ENCODE data around the gene DNAJB12.
A peak's percentile ranks its signal among the peaks of the same experiment; 100 is the strongest.

Gene DNAJB12

DNA sequence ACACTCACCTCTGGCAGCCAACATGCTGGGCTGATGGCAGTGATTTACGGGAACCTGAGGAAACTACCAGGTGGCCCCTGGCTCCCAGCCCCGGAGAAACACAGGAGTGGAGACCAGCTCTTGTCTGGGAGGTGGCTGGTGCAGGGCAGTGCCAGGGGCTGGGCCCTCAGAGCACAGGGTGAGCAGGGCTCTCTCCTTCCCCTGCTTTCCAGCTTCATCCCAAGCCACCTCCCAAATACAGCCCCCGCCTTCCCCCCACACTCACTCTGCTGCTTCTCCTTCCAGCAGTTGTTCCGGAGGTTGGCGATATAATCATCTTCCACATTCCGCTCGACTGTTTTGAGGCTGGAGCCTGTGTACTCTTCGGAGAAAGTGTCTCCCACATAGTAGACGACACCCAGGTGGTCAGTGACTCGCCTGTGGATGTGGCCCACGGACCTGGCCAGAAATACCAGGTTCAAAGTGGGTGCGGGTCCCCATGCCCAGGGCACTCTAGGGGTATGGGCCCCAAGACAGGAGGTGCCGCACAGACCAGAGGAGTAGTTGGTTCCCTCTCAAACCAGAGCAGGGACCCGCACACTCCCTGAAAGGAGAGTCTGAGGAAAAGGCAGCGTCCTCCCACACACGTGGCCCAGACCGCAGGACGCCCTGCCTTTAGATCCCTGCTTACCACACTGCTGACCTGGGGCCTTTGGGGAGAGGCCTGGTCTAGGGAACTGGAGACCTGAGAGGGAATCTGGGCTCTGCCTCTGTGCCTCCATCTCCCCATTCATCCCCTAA is 18.3 kb downstream of the DNAJB12 start:
- Histone ChIP-seq H3K36me3 (ENCODE audit: insufficient read depth, low read length) (peaks cover 47% of the 10 kb centered on the region), H3K9ac (ENCODE audit: low read length) (no peak overlapping the region)

DNA sequence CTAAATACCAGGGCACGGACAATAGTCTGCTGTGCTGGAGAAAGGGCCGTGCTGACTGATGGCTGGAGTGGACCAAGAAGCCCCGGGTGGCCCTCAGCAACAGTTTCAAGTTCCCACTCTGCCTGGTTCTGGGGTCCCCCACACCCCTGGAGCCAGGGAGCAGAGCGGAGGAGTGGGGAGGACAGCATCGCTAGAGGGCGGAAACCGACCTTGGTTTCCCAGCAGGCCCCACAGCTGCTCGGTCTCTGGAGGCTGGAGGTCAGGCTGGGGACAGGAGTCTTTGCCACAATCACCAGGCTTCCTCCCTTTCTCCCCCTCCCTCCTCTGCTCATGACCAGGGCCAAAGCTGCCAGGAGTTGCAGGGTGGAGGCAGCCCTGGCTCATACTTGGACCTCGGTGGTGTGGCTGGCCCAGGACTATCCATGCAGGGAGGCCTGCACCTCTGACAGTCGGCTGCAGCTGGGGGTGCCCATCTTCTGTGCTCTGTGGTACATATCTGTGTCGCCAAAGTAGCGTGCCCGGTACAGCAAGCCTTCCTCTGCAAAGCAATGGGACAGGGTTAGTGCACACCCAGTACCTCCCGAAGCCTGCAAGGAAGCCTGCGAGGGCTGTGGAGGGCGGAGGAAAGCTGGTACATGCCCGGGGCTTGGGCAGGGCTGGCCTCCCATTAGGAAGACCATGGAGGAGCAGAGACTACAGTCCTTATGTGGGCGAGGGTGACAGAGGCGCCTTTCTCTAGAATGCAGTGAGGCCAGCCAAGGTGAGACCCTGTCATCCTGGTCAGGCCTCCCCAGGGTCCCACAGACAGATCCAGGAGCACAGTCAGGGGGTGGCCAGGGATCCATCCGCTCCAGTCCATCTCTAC is 19.1 kb downstream of the DNAJB12 start:
- peaks cover 41% of the 10 kb centered on the region for H3K36me3 ChIP-seq (ENCODE audit: insufficient read depth, low read length)

More for the DNA sequence above, 18.3 kb downstream of the DNAJB12 start:
- Histone ChIP-seq H3K27me3 (ENCODE audit: control insufficient read depth in 1 of 2, insufficient read depth in 2 of 2, low read length in 2 of 2) (no peaks in the 10 kb centered on the region), H3K4me3 (ENCODE audit: low read depth in 1 of 2, low read length in 2 of 2) (no peak overlapping the region), H3K27ac (ENCODE audit: low read depth, low read length) (peak overlapping the region; percentile 52), H3K9me3 (ENCODE audit: low read length) (no peaks in the 10 kb centered on the region), H3K4me1 (ENCODE audit: insufficient read depth, low read length) (peaks cover 42% of the 10 kb centered on the region)

DNA sequence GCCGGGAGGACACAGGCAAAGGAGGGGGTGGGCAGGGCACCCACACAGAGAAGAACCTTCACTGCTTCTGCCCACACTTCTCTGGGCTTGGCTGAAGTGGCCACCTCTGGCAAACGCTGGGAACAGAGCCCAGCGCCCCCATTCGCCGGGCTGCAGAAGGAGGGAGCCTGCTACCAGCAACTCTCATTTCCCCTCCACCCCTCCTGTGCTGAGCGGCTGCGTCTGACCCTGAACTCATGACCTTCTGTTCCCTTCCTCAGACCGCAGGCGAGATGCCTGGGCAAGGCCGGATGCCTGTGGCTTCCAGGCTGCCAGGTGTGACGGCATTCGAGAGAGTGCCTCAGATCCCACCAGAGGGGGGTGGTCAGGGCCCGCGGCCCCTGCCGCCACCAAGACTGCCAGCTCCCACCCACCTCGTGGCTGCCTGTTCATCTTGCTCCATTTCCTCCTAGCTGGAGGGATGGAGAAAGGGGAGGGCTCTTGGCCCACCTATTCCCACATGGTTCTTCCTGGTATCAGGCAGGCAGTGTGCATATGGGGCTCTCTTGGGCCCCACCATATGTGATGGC is 19.8 kb downstream of the DNAJB12 start:
- Histone ChIP-seq H3K4me1 (ENCODE audit: insufficient read depth, low read length) (peaks cover 46% of the 10 kb centered on the region), H3K36me3 (ENCODE audit: insufficient read depth, low read length) (peaks cover 35% of the 10 kb centered on the region), H3K27ac (ENCODE audit: low read depth, low read length) (peak overlapping the region; percentile 56), H3K9me3 (ENCODE audit: low read length) (no peaks in the 10 kb centered on the region), H3K9ac (ENCODE audit: low read length) (no peak overlapping the region), H3K27me3 (ENCODE audit: control insufficient read depth in 1 of 2, insufficient read depth in 2 of 2, low read length in 2 of 2) (no peaks in the 10 kb centered on the region), H3K4me3 (ENCODE audit: low read depth in 1 of 2, low read length in 2 of 2) (no peak overlapping the region)

More for the DNA sequence above, 19.1 kb downstream of the DNAJB12 start:
- Histone ChIP-seq H3K4me1 (ENCODE audit: insufficient read depth, low read length) (peaks cover 46% of the 10 kb centered on the region), H3K9ac (ENCODE audit: low read length) (no peak overlapping the region), H3K9me3 (ENCODE audit: low read length) (no peaks in the 10 kb centered on the region), H3K27ac (ENCODE audit: low read depth, low read length) (peak overlapping the region; percentile 42), H3K27me3 (ENCODE audit: control insufficient read depth in 1 of 2, insufficient read depth in 2 of 2, low read length in 2 of 2) (no peaks in the 10 kb centered on the region), H3K4me3 (ENCODE audit: low read depth in 1 of 2, low read length in 2 of 2) (no peak overlapping the region)

DNA sequence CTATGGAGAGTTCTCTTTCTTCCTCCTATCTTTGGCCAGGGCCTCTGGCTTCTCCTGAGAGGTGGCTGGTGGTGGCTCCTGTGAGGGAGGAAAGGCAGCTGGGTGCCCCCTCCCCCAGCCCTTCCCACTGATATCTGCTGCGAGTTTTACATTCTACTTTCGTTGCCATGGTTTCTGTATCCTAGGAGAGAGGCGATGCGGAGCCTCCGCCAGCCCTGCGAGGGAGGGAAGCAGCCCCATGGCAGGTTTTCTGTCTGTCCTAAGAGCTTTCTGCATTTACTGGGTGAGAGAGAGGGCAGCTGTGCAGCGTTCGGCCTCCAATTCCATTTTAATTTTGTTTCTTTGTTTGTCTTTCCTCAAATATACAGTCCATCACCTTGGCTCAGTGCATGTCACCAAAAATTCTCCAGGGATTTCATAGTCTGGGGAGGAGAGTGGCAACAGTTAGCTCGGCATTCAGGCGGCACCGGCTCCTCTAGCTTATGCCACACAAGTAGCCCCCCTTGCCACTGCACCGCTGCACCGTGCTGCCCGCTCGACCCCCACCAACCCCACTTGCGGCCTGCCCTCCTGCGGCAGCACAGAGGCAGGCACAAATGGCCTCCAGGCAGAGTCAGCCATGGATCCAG is 20.4 kb downstream of the DNAJB12 start:
- H3K9me3 ChIP-seq (ENCODE audit: low read length) = no peaks in the 10 kb centered on the region
- H3K4me1 ChIP-seq (ENCODE audit: insufficient read depth, low read length) = peaks cover 46% of the 10 kb centered on the region
- H3K36me3 ChIP-seq (ENCODE audit: insufficient read depth, low read length) = peaks cover 35% of the 10 kb centered on the region
- no peaks in the 10 kb centered on the region for H3K27me3 ChIP-seq (ENCODE audit: control insufficient read depth in 1 of 2, insufficient read depth in 2 of 2, low read length in 2 of 2)
- no peak overlapping the region for H3K9ac ChIP-seq (ENCODE audit: low read length)
- peak overlapping the region; percentile 56 for H3K27ac ChIP-seq (ENCODE audit: low read depth, low read length)
- H3K4me3 ChIP-seq (ENCODE audit: low read depth in 1 of 2, low read length in 2 of 2) = no peak overlapping the region

DNA sequence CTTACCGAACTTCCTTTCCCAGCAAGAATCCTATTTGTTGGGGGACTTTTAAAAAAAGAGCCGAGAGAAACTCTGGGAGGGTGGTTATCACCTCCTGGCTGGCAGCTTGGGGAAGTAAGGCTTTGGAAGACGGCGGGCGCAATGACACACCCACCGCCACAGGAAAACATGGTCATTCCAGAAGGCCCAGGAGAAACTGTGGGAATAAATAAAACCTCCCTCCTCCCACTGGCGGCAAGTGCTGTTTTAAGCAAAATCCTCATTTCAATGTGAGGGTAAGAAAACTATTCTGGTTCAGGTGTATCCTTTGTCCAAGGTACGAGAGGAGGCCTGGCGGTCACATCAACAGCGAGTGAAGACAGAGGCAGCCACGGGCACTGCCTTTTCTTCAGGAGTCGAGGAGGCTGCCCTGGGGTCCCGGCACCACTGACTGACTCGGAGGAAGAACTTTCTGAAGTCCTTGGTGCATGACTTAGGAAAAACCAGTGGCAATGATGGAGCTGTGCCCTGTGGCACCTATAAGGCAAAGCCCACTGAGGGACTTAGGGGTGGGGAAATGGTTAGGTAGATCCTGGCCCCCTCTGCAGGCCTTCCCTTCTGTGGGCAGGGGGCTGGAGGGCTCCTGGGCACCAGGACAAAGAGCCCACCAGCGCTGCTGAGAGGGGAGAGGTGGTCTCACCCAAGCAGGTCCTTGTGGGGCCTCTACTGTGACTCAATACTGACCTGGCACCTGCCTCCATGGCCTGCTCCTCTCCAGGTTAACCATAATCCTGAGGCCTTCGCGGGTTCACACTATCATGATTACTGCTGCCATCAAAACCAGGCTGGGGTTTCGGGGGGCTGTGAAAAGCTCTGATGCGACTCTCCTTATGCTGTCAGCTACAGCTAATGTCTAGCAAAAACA is 21.4 kb downstream of the DNAJB12 start:
- H3K4me1 ChIP-seq (ENCODE audit: insufficient read depth, low read length) = peaks cover 49% of the 10 kb centered on the region
- H3K27ac ChIP-seq (ENCODE audit: low read depth, low read length) = no peak overlapping the region
- no peak overlapping the region for H3K9ac ChIP-seq (ENCODE audit: low read length)
- no peaks in the 10 kb centered on the region for H3K9me3 ChIP-seq (ENCODE audit: low read length)
- H3K4me3 ChIP-seq (ENCODE audit: low read depth in 1 of 2, low read length in 2 of 2) = no peak overlapping the region
- peaks cover 34% of the 10 kb centered on the region for H3K36me3 ChIP-seq (ENCODE audit: insufficient read depth, low read length)
- H3K27me3 ChIP-seq (ENCODE audit: control insufficient read depth in 1 of 2, insufficient read depth in 2 of 2, low read length in 2 of 2) = no peaks in the 10 kb centered on the region

DNA sequence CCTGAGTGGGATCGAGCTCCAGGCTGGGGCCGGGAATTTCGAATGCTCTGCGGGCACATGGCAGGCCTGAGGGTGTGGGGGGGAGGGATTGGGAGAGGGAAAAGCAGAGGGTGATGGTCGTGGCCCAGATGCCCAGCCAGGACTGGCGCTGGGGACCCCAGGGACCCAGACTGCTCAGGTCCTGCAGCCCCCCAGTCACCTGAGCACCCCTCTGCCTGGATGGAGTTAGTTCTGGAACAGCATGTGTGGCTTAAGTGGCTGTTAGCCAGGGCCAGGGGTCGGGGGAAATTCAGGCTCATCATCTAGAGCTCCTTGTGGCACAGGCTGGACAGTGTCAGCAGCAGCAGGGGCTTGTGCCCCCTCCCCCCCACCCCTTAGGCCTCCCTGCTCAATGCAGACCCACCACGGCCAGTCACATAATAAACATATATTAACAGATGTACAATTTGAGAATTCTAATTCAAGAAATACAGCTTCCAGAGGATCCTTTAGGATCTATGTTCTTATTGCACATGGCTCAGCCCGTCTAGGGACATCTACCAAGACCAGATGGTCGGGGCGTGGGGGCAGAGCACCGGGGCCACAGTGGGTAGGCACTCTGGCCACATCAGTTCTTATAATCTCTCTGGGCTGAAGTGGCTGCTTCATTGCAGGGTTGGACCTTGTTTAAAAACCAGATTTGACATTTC is 22.2 kb downstream of the DNAJB12 start:
- Histone ChIP-seq H3K9me3 (ENCODE audit: low read length) (no peaks in the 10 kb centered on the region), H3K27me3 (ENCODE audit: control insufficient read depth in 1 of 2, insufficient read depth in 2 of 2, low read length in 2 of 2) (no peaks in the 10 kb centered on the region), H3K36me3 (ENCODE audit: insufficient read depth, low read length) (peaks cover 26% of the 10 kb centered on the region), H3K27ac (ENCODE audit: low read depth, low read length) (no peak overlapping the region), H3K9ac (ENCODE audit: low read length) (no peak overlapping the region), H3K4me3 (ENCODE audit: low read depth in 1 of 2, low read length in 2 of 2) (no peak overlapping the region), H3K4me1 (ENCODE audit: insufficient read depth, low read length) (peaks cover 56% of the 10 kb centered on the region)

DNA sequence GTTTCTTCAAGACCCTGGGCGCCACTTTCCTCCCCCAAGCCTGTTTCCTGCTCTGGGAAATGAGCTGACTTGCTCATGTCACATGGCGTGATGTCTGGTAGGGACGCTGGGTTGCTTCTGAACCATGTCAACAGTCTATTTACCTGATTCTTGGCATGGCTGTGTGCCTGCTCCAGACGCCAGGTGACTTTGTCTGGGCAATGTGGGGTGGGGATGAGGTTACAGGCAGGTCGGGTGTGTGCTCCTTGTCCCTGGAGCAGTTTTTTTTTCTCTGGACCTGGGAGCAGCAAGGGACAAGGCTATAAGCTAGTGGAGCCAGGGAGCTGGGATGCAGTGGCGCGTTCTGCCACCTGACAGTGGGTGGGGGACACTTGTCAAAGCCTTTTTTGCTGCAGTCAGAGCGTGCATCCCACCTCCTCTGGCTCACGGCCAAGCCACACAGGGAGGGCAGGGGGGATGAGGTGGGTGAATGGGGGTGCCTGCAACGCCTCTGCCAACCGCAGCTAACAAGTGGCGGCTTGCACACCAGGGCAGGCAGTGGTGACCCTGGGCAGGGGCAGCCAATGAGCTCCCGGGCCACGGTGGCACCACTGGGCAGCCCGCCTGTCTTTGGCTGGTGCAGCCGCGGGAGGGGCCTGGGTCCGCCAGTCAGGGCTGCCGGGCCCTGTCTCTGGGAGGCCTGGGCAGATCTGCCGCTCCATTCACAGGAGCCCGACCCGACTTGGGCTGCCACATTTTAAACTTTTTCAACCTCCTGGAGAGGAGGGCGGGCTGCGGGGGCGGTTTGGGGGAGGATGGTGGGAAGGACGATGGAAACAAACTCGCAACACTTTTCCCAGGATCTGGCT is 22.9 kb downstream of the DNAJB12 start:
- Histone ChIP-seq H3K27me3 (ENCODE audit: control insufficient read depth in 1 of 2, insufficient read depth in 2 of 2, low read length in 2 of 2) (no peaks in the 10 kb centered on the region), H3K4me1 (ENCODE audit: insufficient read depth, low read length) (peaks cover 53% of the 10 kb centered on the region), H3K36me3 (ENCODE audit: insufficient read depth, low read length) (peaks cover 18% of the 10 kb centered on the region), H3K4me3 (ENCODE audit: low read depth in 1 of 2, low read length in 2 of 2) (no peak overlapping the region), H3K9me3 (ENCODE audit: low read length) (no peaks in the 10 kb centered on the region), H3K9ac (ENCODE audit: low read length) (no peak overlapping the region), H3K27ac (ENCODE audit: low read depth, low read length) (peak overlapping the region; percentile 0)

DNA sequence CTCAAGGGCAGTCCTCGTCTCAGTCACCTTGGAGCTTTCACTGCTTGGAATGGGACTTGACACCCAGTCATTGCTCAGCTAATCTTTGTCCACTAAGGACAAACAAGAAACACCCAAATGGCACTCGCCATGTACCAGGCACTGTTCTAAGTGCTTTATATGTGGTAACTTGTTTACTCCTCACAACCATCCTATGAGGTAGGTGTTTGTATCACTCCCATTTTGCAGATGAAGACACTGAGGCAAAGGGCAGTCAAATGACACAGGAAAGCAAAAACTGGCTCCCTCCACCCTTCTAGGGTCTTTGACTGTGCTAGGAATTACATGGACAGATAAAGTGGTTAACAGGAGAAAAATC is 24.7 kb downstream of the DNAJB12 start:
- Histone ChIP-seq H3K4me1 (ENCODE audit: insufficient read depth, low read length) (peaks cover 35% of the 10 kb centered on the region), H3K27me3 (ENCODE audit: control insufficient read depth in 1 of 2, insufficient read depth in 2 of 2, low read length in 2 of 2) (no peaks in the 10 kb centered on the region), H3K36me3 (ENCODE audit: insufficient read depth, low read length) (peaks cover under 1% of the 10 kb centered on the region), H3K9ac (ENCODE audit: low read length) (no peak overlapping the region), H3K27ac (ENCODE audit: low read depth, low read length) (no peak overlapping the region), H3K9me3 (ENCODE audit: low read length) (no peaks in the 10 kb centered on the region), H3K4me3 (ENCODE audit: low read depth in 1 of 2, low read length in 2 of 2) (no peak overlapping the region)

DNA sequence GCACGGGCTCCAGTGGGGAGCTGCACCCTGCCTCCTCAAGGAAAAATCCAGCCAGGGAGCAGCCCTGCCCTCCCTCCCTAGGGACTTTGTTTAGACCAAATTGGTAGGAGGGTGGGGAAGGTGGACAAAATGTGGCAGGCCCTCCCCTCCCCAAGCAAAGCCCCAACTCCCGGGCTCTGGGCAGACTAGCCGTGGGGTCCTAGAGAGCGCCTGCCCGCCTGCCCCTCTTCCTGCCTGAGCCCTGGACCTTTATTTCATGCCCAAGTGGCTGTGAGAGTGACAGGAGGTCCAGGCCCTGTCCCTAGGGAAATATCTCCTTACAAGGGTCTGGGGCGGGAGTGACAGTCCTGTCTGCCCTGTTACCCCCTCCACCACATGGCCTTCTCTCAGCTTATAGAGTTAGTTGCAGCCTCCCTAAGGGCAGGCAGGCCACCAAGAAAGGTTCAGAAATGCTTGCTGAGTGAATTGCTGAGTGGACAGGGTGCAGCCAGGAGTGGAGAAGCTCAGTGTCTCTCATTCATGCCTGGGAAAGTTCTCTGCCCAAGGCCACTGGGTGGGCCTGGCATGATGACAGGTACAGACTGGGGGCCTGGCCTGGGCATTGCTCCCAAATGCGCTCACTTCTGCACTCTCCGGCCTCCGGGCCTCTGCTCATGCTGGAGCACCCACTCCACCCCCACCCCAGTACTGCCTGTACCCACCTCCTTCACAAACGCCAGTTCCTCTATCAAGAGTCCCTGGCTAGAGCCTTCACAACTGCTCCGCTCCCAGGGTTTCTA is 25.2 kb downstream of the DNAJB12 start:
- H3K4me1 ChIP-seq (ENCODE audit: insufficient read depth, low read length) = peaks cover 30% of the 10 kb centered on the region
- H3K4me3 ChIP-seq (ENCODE audit: low read depth in 1 of 2, low read length in 2 of 2) = no peak overlapping the region
- H3K27me3 ChIP-seq (ENCODE audit: control insufficient read depth in 1 of 2, insufficient read depth in 2 of 2, low read length in 2 of 2) = no peaks in the 10 kb centered on the region
- H3K9ac ChIP-seq (ENCODE audit: low read length) = no peak overlapping the region
- no peaks in the 10 kb centered on the region for H3K9me3 ChIP-seq (ENCODE audit: low read length)
- H3K36me3 ChIP-seq (ENCODE audit: insufficient read depth, low read length) = no peaks in the 10 kb centered on the region
- H3K27ac ChIP-seq (ENCODE audit: low read depth, low read length) = no peak overlapping the region

All from muscle layer of colon (tissue), 2 donors.